Urinary bladder (tissue), 4 donors: Measurements from ENCODE around the gene HOXA10. TPM values are rescaled to one million over a fixed set of nuclear protein-coding genes. Genes with fewer than 3 reads are reported as not detected.

Source experiments
- DNase-seq: peaks from one replicate; pipeline ENCODE4 v3.0.0-alpha.2; 2015; ENCODE audit errors: extremely low spot score
- H3K27ac ChIP-seq: one replicate; pipeline ENCODE4 v1.5.1; 2013; ENCODE audit warnings: low read depth, mild to moderate bottlenecking, moderate library complexity
- H3K36me3 ChIP-seq: one replicate; pipeline ENCODE4 v1.6.1; 2013; ENCODE audit warnings: mild to moderate bottlenecking, moderate library complexity; ENCODE audit not compliant: insufficient read depth
- H3K4me1 ChIP-seq: one replicate; pipeline ENCODE4 v1.6.1; 2013; ENCODE audit warnings: mild to moderate bottlenecking, moderate library complexity; ENCODE audit not compliant: insufficient read depth
- H3K4me3 ChIP-seq: one replicate; pipeline ENCODE4 v1.5.1; 2013; ENCODE audit warnings: low read depth, low read length
- WGBS: extraction: QIAGEN DNeasy Blood & Tissue Kit; methylation state at CpG from one replicate; pipeline ENCODE4 v1.1.7; 2013; 5-methylcytosine and 5-hydroxymethylcytosine counted together
- polyA plus RNA-seq: library from polyadenylated mRNA; stranded (reverse); fragments of 200-250 nt; gene quantifications from one replicate; pipeline ENCODE4 v1.2.3, GENCODE V29; 2013
- total RNA-seq: library from RNA; depleted of rRNA; stranded (reverse); fragments of >200 nt; gene quantifications from one replicate; pipeline ENCODE4 v1.2.3, GENCODE V29; 2014
- donor health status: healthy with polysubstance abuse.
- donor health status: healthy.

Gene HOXA10
- total and polyA plus RNA-seq, 2 donors: 23.2 to 44.9 TPM

DNA sequence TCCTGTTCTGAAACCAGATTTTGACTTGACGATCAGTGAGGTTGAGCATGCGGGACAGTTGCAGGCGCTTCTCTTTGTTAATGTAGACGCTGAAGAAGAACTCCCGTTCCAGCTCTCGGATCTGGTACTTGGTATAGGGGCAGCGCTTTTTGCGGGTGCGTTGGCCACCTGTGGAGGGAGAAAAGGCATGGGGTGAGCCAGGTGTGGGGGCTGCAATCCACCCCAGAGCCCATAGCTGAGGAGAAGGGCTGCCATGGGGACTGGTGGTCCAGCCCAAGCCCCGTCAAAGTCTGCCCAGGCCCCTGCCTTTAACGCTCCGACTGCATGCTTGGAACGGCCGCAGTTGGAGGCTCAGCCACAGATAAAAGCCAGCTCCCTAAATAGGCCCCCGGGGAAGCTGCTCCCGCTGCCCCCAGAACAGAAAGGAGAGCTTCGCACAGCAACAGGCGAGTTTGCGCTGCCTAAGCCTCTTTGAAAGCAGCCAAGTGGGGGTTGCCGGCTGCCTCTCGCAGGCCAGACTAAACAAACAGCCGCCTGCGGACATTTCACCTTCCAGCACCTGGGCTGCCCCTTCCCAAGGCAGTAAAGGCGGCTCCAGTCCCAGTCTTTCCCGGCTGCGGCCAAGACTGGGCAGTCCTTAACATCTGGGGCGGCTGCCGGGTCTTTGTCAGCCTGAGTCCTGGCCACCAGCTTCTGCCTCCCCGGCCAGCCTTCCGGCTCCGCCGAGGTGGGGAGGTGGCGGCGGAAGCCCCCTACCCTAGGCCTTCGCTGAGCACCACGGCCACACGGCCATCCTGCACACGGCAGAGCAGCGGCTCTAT lies 9.0 kb upstream of the HOXA10 start:
- Histone ChIP-seq H3K4me1 (no peaks in the 10 kb centered on the region), H3K27ac (peak overlapping the region; percentile 63), H3K4me3 (peak overlapping the region; percentile 82), H3K36me3 (no peaks in the 10 kb centered on the region)
- no peak for DNase-seq
- 10% methylated on average over 39 of the region's 39 CpGs for WGBS

DNA sequence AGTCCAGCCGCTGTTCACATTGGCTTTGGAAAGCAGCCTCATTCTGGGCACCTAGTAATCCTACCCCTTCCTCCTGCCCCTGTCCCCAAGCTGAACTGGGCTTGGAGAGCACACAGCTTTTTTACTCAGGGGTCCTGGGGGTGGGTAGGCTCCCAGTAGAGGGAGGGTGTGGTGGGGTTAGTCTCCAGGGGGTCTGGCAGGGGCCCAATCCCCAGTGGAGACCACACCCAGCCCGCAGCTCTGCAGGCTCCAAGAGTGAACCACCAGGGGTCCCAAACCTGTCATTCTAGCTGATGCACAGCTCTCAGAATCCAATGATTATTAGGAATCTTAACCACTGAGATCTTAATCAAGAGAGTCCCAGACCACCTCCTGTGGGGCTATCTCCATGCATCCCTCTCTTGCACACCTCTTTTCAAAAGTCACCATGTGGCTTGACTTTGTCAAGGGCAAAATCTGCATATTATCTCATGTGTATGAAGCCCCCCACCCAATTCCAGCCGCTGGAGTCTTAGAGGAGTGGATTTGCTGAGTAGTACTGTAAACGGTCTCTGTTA lies 8.2 kb upstream of the HOXA10 start:
- Histone ChIP-seq H3K4me1 (no peaks in the 10 kb centered on the region), H3K27ac (no peak overlapping the region), H3K36me3 (no peaks in the 10 kb centered on the region), H3K4me3 (peak overlapping the region; percentile 82)
- no peak for DNase-seq
- 52% methylated on average over 4 of the region's 4 CpGs for WGBS

DNA sequence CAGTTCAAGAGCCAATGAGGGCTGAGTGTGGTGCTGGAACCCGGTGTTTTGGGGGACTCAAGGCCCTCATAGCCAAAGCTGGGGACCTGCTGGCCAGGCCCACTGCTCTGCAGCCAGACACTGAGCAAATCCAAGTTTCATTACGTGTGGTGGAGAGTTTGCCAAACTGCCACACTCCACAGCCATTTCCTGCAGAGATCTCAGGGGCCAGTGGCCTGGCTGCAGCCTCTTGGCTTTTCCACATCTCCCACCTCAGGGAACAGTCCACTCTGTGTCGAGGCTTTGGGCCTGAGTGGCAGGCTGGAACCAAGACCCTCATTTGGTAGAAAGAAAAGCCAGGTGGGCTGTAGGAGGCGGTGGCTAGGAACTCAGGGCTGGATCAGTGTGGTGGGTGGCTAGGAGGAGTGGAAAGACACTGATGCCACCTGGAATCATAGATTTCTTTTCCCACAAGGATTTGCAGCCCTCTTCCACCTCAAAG lies 7.7 kb upstream of the HOXA10 start:
- WGBS: 57% methylated on average over 4 of the region's 4 CpGs

DNA sequence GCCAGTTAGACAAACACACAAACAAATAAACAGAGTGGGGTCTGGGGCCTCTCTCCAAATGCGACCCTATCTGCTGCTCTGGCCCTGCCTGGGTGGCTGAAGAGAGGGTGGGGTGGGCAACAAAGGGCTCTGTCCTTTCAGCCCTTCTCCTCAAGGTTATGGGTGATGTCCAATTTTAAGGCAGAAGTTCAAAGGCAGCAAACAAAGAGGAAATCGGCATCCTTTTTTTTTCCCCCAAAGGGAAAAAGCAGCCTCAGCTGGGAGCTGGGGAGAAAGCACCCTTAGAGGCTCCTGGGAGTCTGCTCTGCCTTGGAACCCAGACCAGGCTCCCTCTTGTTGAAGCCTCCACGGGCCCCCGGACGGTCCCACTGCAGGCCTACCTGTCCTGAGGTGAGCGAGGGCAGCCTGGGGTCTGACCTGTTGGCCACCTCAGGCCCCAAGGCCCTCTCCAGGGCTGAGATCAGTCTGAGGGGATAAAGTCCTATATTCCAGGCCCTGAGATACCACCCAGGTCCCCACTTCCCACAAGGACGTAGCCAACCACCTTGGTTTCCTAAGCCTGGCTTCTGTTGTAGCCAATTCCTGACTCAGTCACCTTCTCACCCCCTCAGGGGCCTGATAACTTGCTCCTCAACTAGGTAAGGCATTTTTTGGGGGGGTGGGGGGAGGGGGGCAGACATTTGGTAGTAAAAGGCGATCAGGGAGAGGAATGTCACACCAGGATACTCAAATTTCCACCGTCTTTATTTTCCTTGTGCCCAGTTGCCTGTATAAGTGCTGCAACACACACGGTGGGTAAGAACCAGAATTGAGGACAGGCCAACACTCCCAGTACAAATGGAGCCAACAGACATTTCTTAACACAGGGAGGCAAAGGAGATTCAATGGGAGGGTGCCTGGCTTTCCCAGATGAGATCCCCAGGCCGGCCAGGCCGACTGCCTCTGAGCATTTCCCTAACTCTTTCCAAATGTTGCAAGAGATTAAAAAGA lies 6.6 kb upstream of the HOXA10 start:
- no peak for DNase-seq
- 58% methylated on average over 12 of the region's 12 CpGs for WGBS
- H3K36me3 ChIP-seq: no peaks in the 10 kb centered on the region
- H3K4me3 ChIP-seq: peak overlapping the region; percentile 1
- peak overlapping the region; percentile 73 for H3K27ac ChIP-seq
- no peaks in the 10 kb centered on the region for H3K4me1 ChIP-seq

More for the DNA sequence above, 7.7 kb upstream of the HOXA10 start:
- H3K27ac ChIP-seq: no peak overlapping the region
- no peaks in the 10 kb centered on the region for H3K36me3 ChIP-seq
- H3K4me3 ChIP-seq: peak overlapping the region; percentile 11
- no peaks in the 10 kb centered on the region for H3K4me1 ChIP-seq
- no peak for DNase-seq

DNA sequence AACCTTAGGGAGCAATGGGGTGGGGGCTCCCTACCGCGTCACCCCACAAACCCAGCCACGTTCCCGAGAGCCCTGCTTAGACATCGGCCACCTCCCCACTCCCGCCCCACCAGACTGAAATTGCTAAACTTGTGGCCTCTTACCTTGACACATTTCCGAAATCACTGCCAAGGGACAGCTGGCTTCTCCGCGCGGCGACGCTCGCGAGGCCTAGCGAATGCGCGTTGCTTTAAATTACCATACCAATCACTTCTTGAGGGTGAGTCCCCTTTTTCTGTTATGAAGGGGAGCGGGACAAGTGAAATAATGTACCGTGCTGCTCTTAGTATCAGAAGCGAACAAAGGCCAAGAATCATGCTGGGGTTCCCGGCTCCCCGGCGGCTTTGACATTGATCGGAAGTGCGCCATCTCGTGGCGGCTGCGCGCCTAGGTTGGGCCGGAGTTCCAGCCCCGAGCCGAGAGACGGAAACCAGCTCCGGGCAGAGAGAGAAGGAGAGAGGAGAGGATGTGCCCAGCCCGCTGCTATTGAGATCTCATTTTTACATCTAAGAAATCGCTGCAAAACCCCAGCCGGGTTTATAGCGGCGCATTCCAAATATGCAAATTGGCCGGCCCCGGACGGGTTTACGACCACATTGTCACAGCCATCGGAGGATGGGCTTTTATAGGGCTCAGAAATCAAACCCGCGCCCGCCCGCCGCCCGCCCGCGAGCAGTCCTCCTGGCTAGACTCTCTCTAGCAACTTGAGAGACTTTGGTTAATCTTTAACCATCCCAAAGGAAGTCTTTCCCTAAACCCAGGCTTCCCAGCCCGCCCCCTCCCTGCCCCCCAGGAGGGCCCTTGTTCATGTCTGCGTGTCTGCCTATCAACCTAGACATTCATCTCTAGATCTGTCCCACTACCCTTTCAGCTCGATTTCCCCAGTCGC lies 5.6 kb upstream of the HOXA10 start:
- H3K27ac ChIP-seq: peak overlapping the region; percentile 90
- no peak for DNase-seq
- H3K4me3 ChIP-seq: peak overlapping the region; percentile 47
- no peaks in the 10 kb centered on the region for H3K36me3 ChIP-seq
- WGBS: 5% methylated on average over 56 of the region's 56 CpGs
- no peaks in the 10 kb centered on the region for H3K4me1 ChIP-seq

DNA sequence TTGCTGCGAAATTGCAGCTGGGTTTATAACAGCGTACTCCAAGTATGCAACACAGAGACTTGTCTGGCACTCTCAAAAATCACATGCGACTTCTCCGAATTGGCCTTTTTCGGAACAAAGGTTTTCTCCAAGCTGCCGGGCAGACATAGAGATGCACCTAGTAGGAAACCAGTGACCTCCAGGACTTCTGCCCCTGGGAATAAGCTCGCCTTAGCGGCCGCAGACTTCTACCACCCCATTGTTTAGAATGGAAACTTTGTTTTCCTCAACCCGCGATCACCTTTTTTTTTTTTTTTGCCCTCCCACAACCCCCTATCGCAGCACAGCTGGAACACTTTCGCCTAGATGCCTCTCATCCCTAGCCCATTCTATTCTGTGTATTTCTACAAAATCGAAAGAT lies 4.9 kb upstream of the HOXA10 start:
- 27% methylated on average over 14 of the region's 14 CpGs for WGBS
- H3K27ac ChIP-seq: peak overlapping the region; percentile 90
- H3K36me3 ChIP-seq: no peaks in the 10 kb centered on the region
- no peaks in the 10 kb centered on the region for H3K4me1 ChIP-seq
- H3K4me3 ChIP-seq: peak overlapping the region; percentile 47
- DNase-seq: no peak

DNA sequence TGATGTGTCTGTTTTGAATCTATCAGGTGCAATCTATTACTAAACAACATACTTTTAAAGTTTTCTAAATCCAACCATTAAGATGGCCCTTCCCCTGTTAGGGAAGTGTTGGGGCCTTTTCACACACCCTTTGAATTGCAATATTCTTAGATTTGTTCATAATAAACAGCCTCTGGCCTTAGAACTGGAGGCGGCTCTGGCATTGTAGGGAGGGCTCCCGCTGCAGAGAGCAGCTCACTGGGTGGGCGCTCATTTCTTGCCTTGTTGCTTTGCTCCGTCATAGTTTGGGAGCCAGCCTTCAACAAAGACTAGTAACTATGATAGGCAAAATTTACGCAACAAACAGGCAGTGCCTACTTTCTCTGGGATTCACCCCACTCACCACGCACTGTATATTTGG lies 4.2 kb upstream of the HOXA10 start:
- Histone ChIP-seq H3K4me3 (peak overlapping the region; percentile 47), H3K27ac (peak overlapping the region; percentile 64), H3K4me1 (no peaks in the 10 kb centered on the region), H3K36me3 (no peaks in the 10 kb centered on the region)
- 34% methylated on average over 6 of the region's 6 CpGs for WGBS
- no peak for DNase-seq

DNA sequence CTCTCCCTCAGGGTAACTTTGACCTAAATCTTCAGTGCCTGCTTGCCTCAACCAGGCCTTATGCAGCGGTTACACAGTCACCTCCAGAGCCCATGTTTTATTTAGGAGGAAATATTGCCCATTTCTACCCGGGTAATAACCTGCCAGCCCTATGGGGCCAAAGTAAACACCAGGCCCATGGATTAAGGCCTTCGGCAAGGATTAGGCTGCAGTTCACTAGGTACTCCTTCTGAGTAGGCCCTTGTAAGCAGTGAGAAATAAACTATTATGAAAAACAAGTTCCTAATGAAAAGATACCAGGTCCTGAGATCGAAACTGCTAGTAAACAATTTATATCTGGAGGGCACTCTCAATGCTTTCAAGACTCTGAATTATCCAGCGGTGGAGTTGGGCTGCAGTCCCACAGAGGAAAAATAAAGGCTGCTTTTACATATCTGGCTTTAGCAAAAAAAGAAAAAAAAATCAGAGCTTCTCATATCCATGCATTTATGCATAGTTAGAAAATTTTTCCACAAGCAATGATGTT lies 3.7 kb upstream of the HOXA10 start:
- Histone ChIP-seq H3K4me1 (no peaks in the 10 kb centered on the region), H3K36me3 (no peaks in the 10 kb centered on the region), H3K27ac (peak overlapping the region; percentile 95), H3K4me3 (peak overlapping the region; percentile 47)
- WGBS: 27% methylated on average over 5 of the region's 5 CpGs
- DNase-seq: no peak

DNA sequence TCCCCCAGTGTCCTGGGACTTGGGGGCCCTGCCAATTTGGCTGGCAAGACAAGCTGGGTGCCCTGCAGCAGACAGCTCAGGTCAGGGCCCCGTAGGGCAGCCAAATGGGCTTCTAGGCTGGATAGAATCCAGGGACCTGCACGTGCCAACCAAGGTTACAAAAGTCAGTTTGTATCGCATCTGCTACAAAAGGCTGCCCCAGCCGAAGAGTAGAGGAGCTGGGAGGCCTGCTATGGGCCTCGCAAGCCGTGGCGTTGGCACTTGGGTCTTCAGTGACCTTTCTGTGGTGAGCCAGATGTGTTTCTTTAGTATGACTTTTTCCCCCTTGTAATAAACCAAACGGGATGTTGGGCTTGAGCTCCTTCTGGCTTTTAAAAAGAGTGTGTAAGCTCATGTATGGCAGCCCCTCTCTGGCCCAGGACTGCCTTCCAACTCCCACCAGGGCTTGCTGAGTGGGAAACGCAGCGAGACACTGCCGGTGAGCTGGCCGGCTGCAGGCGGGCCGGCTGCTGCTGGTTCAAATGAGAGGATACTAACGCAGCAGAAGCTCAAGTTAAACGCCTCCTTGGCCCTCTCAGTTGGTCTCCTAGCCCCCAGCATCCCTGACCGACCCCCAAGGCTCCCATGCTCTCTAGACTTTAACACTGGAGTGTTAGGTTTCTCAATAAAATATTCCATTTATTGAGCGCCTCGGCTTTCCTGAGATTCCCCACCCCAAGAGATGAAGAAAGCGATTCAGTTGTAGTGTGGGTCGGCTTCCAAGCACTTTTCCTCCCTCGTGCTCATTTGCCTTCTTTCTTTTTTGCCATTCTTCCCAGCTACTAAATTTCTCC lies 3.1 kb upstream of the HOXA10 start:
- peak overlapping the region; percentile 47 for H3K4me3 ChIP-seq
- no peaks in the 10 kb centered on the region for H3K36me3 ChIP-seq
- H3K4me1 ChIP-seq: no peaks in the 10 kb centered on the region
- WGBS: 31% methylated on average over 22 of the region's 22 CpGs
- no peak for DNase-seq
- peak overlapping the region; percentile 95 for H3K27ac ChIP-seq

DNA sequence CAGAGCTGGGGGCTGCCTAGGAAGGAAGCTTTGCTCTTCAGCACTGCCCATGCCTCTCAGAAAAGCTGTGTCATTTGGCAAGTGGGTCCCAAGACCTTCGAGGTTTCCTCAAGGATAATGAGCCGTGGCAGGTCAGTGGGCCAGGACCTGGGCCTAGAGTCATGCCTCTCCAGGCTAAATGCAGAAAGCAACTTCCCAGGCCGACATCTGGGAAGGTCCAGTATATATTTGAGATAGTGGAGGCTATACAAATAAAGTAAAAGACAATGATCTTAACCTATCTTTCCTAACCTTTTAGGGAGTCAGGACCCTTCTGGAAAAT lies 2.4 kb upstream of the HOXA10 start:
- no peak for DNase-seq
- no peaks in the 10 kb centered on the region for H3K36me3 ChIP-seq
- H3K27ac ChIP-seq: peak overlapping the region; percentile 95
- no peaks in the 10 kb centered on the region for H3K4me1 ChIP-seq
- H3K4me3 ChIP-seq: peak overlapping the region; percentile 41
- WGBS: 37% methylated on average over 3 of the region's 3 CpGs

DNA sequence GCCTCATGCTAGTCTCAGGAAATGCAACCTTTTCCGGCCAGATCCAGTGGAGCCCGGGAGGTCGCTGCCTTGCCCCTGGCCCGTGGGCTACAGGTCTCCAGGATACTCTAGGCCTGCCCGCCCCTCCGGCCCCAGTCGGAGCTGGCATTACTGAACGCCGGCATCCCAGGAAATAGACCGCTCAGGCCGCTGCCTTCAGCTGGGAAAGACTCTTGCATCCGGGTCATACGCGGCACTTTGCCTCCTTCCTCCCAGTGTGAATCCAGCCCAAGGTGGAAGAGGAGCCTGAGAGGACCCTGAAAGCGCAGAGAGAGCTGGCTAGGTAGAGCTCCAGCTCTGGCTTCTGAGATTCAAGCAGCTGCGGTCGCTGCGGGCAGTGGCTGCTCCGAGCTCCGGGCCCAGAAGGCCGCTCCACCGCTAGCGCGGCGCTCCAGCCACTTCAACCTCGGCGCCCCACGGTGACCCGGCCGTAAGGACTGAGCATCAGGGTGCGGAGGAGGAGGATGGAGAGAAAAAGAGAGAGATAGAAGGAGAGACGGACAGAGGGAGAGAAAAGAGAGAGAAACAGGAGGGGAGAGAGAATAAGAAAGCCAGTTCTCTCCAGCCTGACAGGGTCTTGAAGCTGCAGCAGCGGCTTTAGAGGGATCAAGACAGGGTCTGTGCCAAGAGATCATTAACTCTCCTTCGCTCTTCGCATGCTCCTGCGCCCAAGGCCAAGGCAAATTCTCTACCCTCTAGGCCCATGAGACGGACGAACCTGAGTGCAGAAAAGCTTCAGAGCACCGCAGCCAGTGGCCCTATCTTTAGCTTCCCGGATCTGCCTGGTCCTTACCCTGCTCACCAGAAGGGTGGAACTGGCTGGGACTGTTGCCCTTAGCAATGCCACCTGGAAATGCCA lies 1.8 kb upstream of the HOXA10 start:
- no peak for DNase-seq
- WGBS: 33% methylated on average over 40 of the region's 40 CpGs
- H3K4me1 ChIP-seq: no peaks in the 10 kb centered on the region
- peaks cover 2% of the 10 kb centered on the region for H3K36me3 ChIP-seq
- H3K27ac ChIP-seq: peak overlapping the region; percentile 95
- H3K4me3 ChIP-seq: peak overlapping the region; percentile 41
